Thoracic aorta (tissue), 2 donors: ENCODE results near the gene DSCAM. TPM values are rescaled to one million over a fixed set of nuclear protein-coding genes. Genes with fewer than 3 reads are reported as not detected.
"Not testable (repeated sequence)": the region's sequence is repeated elsewhere in the genome, so short reads cannot be mapped to it uniquely, and the experiment has no call there.

Experiments
- ATAC-seq: fragments of 150-250 bp; one replicate; pipeline ENCODE4 v1.8.0; 2017; ENCODE audit warnings: low read depth; ENCODE audit not compliant: insufficient number of reproducible peaks, low FRiP score
- DNase-seq: peaks from one replicate; pipeline ENCODE4 v3.0.0-alpha.2; 2020; ENCODE audit warnings: low spot score
- H3K27ac ChIP-seq, 2 donors: fragments of 200-600 bp; sonication (generic); 1 replicate in 1 of 2; 2 replicates in 1 of 2; pipeline ENCODE4 v1.5.1; 2016; ENCODE audit warnings: mild to moderate bottlenecking in 2 of 2, moderate library complexity in 2 of 2
- H3K27me3 ChIP-seq: fragments of 200-600 bp; sonication (generic); replicated peaks from 2 replicates; pipeline ENCODE4 v1.6.0; 2016; ENCODE audit warnings: mild to moderate bottlenecking; ENCODE audit not compliant: insufficient read depth
- H3K36me3 ChIP-seq: fragments of 200-600 bp; sonication (generic); one replicate; pipeline ENCODE4 v1.5.1; 2016
- H3K4me1 ChIP-seq, 2 donors: fragments of 200-600 bp; sonication (generic); 1 replicate in 1 of 2; 2 replicates in 1 of 2; pipeline versions ENCODE4 v1.5.1 to v1.6.0; 2016; ENCODE audit warnings: low read depth in 2 of 2, mild to moderate bottlenecking in 1 of 2; ENCODE audit not compliant: control insufficient read depth in 1 of 2
- H3K4me3 ChIP-seq: fragments of 200-600 bp; sonication (generic); 2 replicates; pipeline ENCODE4 v1.5.1; 2016; ENCODE audit warnings: mild to moderate bottlenecking
- H3K9me3 ChIP-seq: fragments of 200-600 bp; sonication (generic); 2 replicates; pipeline ENCODE4 v1.5.1; 2016
- total RNA-seq, 2 donors: library from RNA; depleted of rRNA; stranded (reverse); fragments of >200 nt; gene quantifications; one replicate each; pipeline versions ENCODE4 v1.1.0 to v1.2.3, GENCODE V29; 2016
- TF ChIP-seq, protein P1 (sequence below): fragments of 200-600 bp; sonication (generic); IDR thresholded peaks from one replicate; pipeline ENCODE4 v1.5.1; 2019; ENCODE audit warnings: antibody characterized with exemption

DSCAM gene
- total RNA-seq, 2 donors from 2014 or later: not detected

DNA sequence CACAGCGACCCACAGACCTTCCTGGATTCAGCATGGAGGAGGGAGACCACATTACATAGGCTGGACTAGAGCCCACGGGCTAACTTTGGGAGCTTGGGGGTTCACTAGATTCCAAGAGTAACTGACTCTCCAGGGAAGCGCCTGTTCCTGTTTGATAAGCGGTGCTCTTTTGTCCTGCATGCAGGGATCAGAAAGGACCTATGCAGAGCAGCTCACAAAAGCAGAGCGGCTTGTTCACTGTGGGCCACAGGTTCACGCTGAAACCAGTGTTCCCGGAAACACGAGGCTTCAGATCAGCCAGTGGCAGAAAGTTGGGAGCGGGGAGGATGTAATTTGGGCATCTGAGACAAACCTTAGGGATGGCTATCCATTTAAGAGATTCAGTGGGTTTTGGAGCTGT is 575.8 kb downstream of the DSCAM start:
- no peak for ATAC-seq
- DNase-seq: no peak
- TF ChIP-seq, protein P1, sequence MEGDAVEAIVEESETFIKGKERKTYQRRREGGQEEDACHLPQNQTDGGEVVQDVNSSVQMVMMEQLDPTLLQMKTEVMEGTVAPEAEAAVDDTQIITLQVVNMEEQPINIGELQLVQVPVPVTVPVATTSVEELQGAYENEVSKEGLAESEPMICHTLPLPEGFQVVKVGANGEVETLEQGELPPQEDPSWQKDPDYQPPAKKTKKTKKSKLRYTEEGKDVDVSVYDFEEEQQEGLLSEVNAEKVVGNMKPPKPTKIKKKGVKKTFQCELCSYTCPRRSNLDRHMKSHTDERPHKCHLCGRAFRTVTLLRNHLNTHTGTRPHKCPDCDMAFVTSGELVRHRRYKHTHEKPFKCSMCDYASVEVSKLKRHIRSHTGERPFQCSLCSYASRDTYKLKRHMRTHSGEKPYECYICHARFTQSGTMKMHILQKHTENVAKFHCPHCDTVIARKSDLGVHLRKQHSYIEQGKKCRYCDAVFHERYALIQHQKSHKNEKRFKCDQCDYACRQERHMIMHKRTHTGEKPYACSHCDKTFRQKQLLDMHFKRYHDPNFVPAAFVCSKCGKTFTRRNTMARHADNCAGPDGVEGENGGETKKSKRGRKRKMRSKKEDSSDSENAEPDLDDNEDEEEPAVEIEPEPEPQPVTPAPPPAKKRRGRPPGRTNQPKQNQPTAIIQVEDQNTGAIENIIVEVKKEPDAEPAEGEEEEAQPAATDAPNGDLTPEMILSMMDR: no peak
- H3K27me3 ChIP-seq: no peaks in the 10 kb centered on the region
- no peak overlapping the region for H3K4me3 ChIP-seq
- H3K36me3 ChIP-seq: no peaks in the 10 kb centered on the region
- no peaks in the 10 kb centered on the region for H3K4me1 ChIP-seq
- H3K9me3 ChIP-seq: no peaks in the 10 kb centered on the region
- H3K27ac ChIP-seq: no peak overlapping the region

DNA sequence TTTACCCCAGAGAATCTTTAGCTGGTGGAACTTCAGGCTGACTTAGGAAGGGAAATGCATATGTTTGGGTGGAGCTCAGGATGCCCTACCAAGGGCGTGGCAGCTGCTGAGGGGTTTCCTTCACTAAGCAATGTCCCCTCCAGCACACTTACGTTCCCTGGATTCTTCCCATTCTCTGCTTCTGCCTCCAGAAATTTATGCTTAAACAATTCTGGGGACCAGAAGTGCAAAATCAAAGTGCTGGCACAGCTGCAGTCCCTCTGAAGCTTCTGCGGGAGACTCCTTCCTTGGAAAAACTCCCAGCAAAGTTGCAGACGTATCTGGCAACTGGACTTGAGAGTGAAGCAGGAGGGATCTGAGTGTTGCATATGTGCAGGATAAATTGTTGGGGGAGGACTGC is 576.9 kb downstream of the DSCAM start:
- no peak for DNase-seq

DNA sequence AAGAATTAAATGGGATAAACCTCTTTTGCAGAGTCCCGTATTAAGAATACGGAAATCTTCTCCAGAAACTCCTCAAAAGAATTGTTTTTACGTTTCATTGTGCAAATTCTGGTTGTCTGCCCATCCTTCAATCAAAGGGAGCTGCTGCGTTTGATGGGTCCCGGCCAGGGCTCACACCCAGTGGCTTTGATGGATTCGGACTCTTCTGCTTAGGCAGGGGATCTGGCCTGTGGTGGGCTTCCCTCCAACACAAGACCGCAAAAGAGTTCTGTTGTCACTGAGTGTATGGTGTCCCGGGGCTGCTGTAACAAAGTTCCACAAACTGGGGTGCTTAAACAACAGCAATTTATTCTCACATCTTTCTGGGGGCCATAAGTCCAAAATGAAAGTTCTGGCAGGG is 577.7 kb downstream of the DSCAM start:
- H3K4me1 ChIP-seq: no peaks in the 10 kb centered on the region
- TF ChIP-seq, protein P1: no peak
- no peak overlapping the region for H3K4me3 ChIP-seq
- DNase-seq (no peak), ATAC-seq (no peak)
- H3K9me3 ChIP-seq: no peaks in the 10 kb centered on the region
- H3K36me3 ChIP-seq: no peaks in the 10 kb centered on the region
- H3K27ac ChIP-seq: no peak overlapping the region
- H3K27me3 ChIP-seq: no peaks in the 10 kb centered on the region

More for the DNA sequence above, 576.9 kb downstream of the DSCAM start:
- H3K4me3 ChIP-seq: no peak overlapping the region
- no peak for ATAC-seq
- H3K27ac ChIP-seq: no peak overlapping the region
- no peaks in the 10 kb centered on the region for H3K36me3 ChIP-seq
- no peaks in the 10 kb centered on the region for H3K4me1 ChIP-seq
- H3K9me3 ChIP-seq: no peaks in the 10 kb centered on the region
- TF ChIP-seq, protein P1: no peak
- no peaks in the 10 kb centered on the region for H3K27me3 ChIP-seq

DNA sequence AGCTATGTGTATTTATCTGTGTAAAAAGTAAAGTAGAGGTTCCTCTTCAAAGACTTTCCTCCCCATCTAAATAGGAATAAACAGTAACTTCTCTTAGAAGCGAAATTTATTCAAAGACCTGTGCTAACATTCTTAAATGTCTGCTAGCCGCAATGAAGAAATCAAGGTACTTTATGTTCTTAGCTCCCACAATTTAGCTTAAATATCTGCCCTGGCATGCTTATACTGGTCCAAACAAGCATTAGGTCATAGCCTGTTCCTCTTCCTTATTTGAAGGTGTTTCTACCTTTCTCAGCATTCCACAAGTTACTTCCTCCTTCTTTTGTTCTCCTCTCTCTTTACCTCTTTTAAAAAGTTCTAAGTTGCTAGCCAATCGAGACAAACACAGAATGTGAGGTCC is 588.5 kb downstream of the DSCAM start:
- not testable (repeated sequence) for H3K36me3 ChIP-seq, ATAC-seq

DNA sequence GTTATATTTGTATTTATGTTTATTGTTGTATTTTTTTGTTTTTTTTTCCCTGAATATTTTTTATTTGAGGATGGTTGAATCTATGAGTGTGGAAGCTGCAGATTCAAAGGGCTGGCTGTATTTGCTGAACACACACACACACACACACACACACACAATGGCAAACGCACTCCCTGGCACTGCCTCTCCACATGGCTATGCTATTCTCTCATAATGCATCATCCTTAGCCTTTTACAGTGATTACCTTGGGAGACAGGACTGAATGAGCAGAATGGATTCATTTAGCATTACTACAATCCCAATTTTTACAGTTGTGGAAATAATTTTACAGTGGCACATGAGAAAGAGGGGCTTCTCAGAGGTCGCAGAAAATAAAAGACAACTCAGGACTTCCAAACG is 589.6 kb downstream of the DSCAM start:
- Histone ChIP-seq H3K9me3 (no peaks in the 10 kb centered on the region), H3K4me1 (no peaks in the 10 kb centered on the region), H3K36me3 (no peaks in the 10 kb centered on the region), H3K27ac (no peak overlapping the region), H3K27me3 (no peaks in the 10 kb centered on the region), H3K4me3 (no peak overlapping the region)
- TF ChIP-seq, protein P1: no peak
- DNase-seq (no peak), ATAC-seq (no peak)

More for the DNA sequence above, 588.5 kb downstream of the DSCAM start:
- not testable (repeated sequence) for H3K27ac ChIP-seq, H3K4me3 ChIP-seq, H3K9me3 ChIP-seq, H3K27me3 ChIP-seq, DNase-seq, H3K4me1 ChIP-seq
